Glomerular visceral epithelial cell (primary cell): Measurements from ENCODE around the gene TNFRSF8.
"Not testable (repeated sequence)": the region's sequence is repeated elsewhere in the genome, so short reads cannot be mapped to it uniquely, and the experiment has no call there.

Experiments used
- DNase-seq: peaks from one replicate; pipeline ENCODE4 v3.0.0-alpha.2; 2016; ENCODE audit errors: extremely low spot score

TNFRSF8 gene

GRCh38 chr1:12085643-12086260 is 22.6 kb downstream of the TNFRSF8 start:
- DNase-seq, result no peak

GRCh38 chr1:12087797-12088314 is 24.8 kb downstream of the TNFRSF8 start:
- no peak for DNase-seq

GRCh38 chr1:12088607-12089006 is 25.5 kb downstream of the TNFRSF8 start:
- no peak for DNase-seq

GRCh38 chr1:12090326-12090725 is 27.2 kb downstream of the TNFRSF8 start:
- DNase-seq, result no peak

- no peak for DNase-seq
These were observed 28.1 kb downstream of the TNFRSF8 start for GRCh38 chr1:12091191-12091590.

- DNase-seq, result no peak
These were observed 31.1 kb downstream of the TNFRSF8 start for GRCh38 chr1:12094180-12094579.

- no peak for DNase-seq
These were observed 32.6 kb downstream of the TNFRSF8 start for GRCh38 chr1:12095452-12096263.

GRCh38 chr1:12096615-12097014 is 33.5 kb downstream of the TNFRSF8 start:
- no peak for DNase-seq

GRCh38 chr1:12097321-12097720 is 34.2 kb downstream of the TNFRSF8 start:
- no peak for DNase-seq

- no peak for DNase-seq
These were observed 35.7 kb downstream of the TNFRSF8 start for GRCh38 chr1:12098786-12099185.

- no peak for DNase-seq
These were observed 36.5 kb downstream of the TNFRSF8 start for GRCh38 chr1:12099610-12100009.

- no peak for DNase-seq
These were observed 37.0 kb downstream of the TNFRSF8 start for GRCh38 chr1:12100071-12100470.

- not testable (repeated sequence) for DNase-seq
These were observed 38.0 kb downstream of the TNFRSF8 start for GRCh38 chr1:12101120-12101519.

GRCh38 chr1:12102066-12102465 is 39.0 kb downstream of the TNFRSF8 start:
- no peak for DNase-seq

- no peak for DNase-seq
These were observed 41.3 kb downstream of the TNFRSF8 start for GRCh38 chr1:12104417-12104816.

GRCh38 chr1:12106153-12106552 is 43.0 kb downstream of the TNFRSF8 start:
- DNase-seq, result no peak

GRCh38 chr1:12106861-12107260 is 43.8 kb downstream of the TNFRSF8 start:
- not testable (repeated sequence) for DNase-seq

GRCh38 chr1:12107718-12108117 is 44.6 kb downstream of the TNFRSF8 start:
- no peak for DNase-seq

GRCh38 chr1:12109901-12110300 is 46.8 kb downstream of the TNFRSF8 start:
- no peak for DNase-seq

- no peak for DNase-seq
These were observed 48.6 kb downstream of the TNFRSF8 start for GRCh38 chr1:12111741-12112140.

GRCh38 chr1:12112711-12113161 is 49.6 kb downstream of the TNFRSF8 start:
- DNase-seq, result no peak

GRCh38 chr1:12113433-12114339 is 50.6 kb downstream of the TNFRSF8 start:
- no peak for DNase-seq
